BLaER1 (cell line): Measurements from ENCODE around the gene PMS1.

Source experiments
- H3K27ac ChIP-seq: shearing (Covaris generic); formaldehyde crosslinking; 2 replicates; pipeline ENCODE4 v1.8.1; 2022
- H3K27me3 ChIP-seq: shearing (Covaris generic); formaldehyde crosslinking; 2 replicates; pipeline ENCODE4 v1.8.1; 2022
- H3K36me3 ChIP-seq: shearing (Covaris generic); formaldehyde crosslinking; 2 replicates; pipeline ENCODE4 v1.8.1; 2022
- H3K4me1 ChIP-seq: shearing (Covaris generic); formaldehyde crosslinking; 2 replicates; pipeline ENCODE4 v1.8.1; 2022
- H3K4me2 ChIP-seq: shearing (Covaris generic); formaldehyde crosslinking; 2 replicates; pipeline ENCODE4 v1.8.1; 2022
- H3K4me3 ChIP-seq: shearing (Covaris generic); formaldehyde crosslinking; 2 replicates; pipeline ENCODE4 v1.8.1; 2022
- H3K9ac ChIP-seq: shearing (Covaris generic); formaldehyde crosslinking; 2 replicates; pipeline ENCODE4 v1.8.1; 2022
- H3K9me3 ChIP-seq: shearing (Covaris generic); formaldehyde crosslinking; 2 replicates; pipeline ENCODE4 v1.8.1; 2022
- H4K20me1 ChIP-seq: shearing (Covaris generic); formaldehyde crosslinking; 2 replicates; pipeline ENCODE4 v1.8.1; 2022
- Cebpa-rat ChIP-seq: shearing (Covaris generic); IDR thresholded peaks from 2 replicates; pipeline ENCODE4 v1.8.1; 2022

PMS1 gene

GRCh38 chr2:189835855-189836558, 51.8 kb downstream of the PMS1 start:
- Histone ChIP-seq H3K4me2 (no peak overlapping the region), H3K36me3 (peaks cover 39% of the 10 kb centered on the region), H3K27ac (no peak overlapping the region), H4K20me1 (no peaks in the 10 kb centered on the region), H3K4me1 (no peaks in the 10 kb centered on the region), H3K4me3 (no peak overlapping the region), H3K27me3 (no peaks in the 10 kb centered on the region), H3K9ac (no peak overlapping the region), H3K9me3 (no peaks in the 10 kb centered on the region)
- TF ChIP-seq Cebpa-rat: no peak

- Histone ChIP-seq H3K27me3 (no peaks in the 10 kb centered on the region), H3K4me3 (no peak overlapping the region), H4K20me1 (no peaks in the 10 kb centered on the region), H3K4me1 (no peaks in the 10 kb centered on the region), H3K27ac (no peak overlapping the region), H3K36me3 (peaks cover 45% of the 10 kb centered on the region), H3K9ac (no peak overlapping the region), H3K4me2 (no peak overlapping the region), H3K9me3 (no peaks in the 10 kb centered on the region)
- no peak for TF ChIP-seq Cebpa-rat
These were observed 52.4 kb downstream of the PMS1 start for GRCh38 chr2:189836644-189837043.

GRCh38 chr2:189837326-189837725, 53.1 kb downstream of the PMS1 start:
- Histone ChIP-seq H3K36me3 (peaks cover 43% of the 10 kb centered on the region), H3K9ac (no peak overlapping the region), H3K4me1 (no peaks in the 10 kb centered on the region), H3K4me3 (no peak overlapping the region), H3K27me3 (no peaks in the 10 kb centered on the region), H3K27ac (no peak overlapping the region), H3K9me3 (no peaks in the 10 kb centered on the region), H3K4me2 (no peak overlapping the region), H4K20me1 (no peaks in the 10 kb centered on the region)
- TF ChIP-seq Cebpa-rat: no peak

- no peak overlapping the region for H3K27ac ChIP-seq
- H3K4me1 ChIP-seq: no peaks in the 10 kb centered on the region
- no peaks in the 10 kb centered on the region for H4K20me1 ChIP-seq
- H3K9me3 ChIP-seq: no peaks in the 10 kb centered on the region
- no peak overlapping the region for H3K4me2 ChIP-seq
- H3K4me3 ChIP-seq: no peak overlapping the region
- no peak overlapping the region for H3K9ac ChIP-seq
- peaks cover 54% of the 10 kb centered on the region for H3K36me3 ChIP-seq
- no peaks in the 10 kb centered on the region for H3K27me3 ChIP-seq
- no peak for TF ChIP-seq Cebpa-rat
These were observed 56.8 kb downstream of the PMS1 start for GRCh38 chr2:189841019-189841418.

- H3K36me3 ChIP-seq: peaks cover 72% of the 10 kb centered on the region
These were observed 64.0 kb downstream of the PMS1 start for GRCh38 chr2:189848276-189848675.

GRCh38 chr2:189849550-189849949, 65.3 kb downstream of the PMS1 start:
- Histone ChIP-seq H3K27ac (no peak overlapping the region), H3K4me1 (no peaks in the 10 kb centered on the region), H3K9me3 (no peaks in the 10 kb centered on the region; the same call in 1 of the 2 replicates), H3K9ac (no peak overlapping the region), H3K4me3 (no peak overlapping the region), H3K4me2 (no peak overlapping the region), H3K36me3 (peaks cover 69% of the 10 kb centered on the region), H4K20me1 (no peaks in the 10 kb centered on the region), H3K27me3 (no peaks in the 10 kb centered on the region)
- TF ChIP-seq Cebpa-rat: no peak

More at GRCh38 chr2:189848276-189848675, 64.0 kb downstream of the PMS1 start:
- no peak for TF ChIP-seq Cebpa-rat
- Histone ChIP-seq H3K9me3 (no peaks in the 10 kb centered on the region; the same call in 1 of the 2 replicates), H3K27ac (no peak overlapping the region), H3K9ac (no peak overlapping the region), H3K27me3 (no peaks in the 10 kb centered on the region), H3K4me1 (no peaks in the 10 kb centered on the region), H4K20me1 (no peaks in the 10 kb centered on the region), H3K4me2 (no peak overlapping the region), H3K4me3 (no peak overlapping the region)

- no peak for TF ChIP-seq Cebpa-rat
- H3K9me3 ChIP-seq: no peaks in the 10 kb centered on the region; the same call in 1 of the 2 replicates
- peaks cover 57% of the 10 kb centered on the region for H3K36me3 ChIP-seq
- H3K4me2 ChIP-seq: no peak overlapping the region
- no peaks in the 10 kb centered on the region for H3K4me1 ChIP-seq
- no peaks in the 10 kb centered on the region for H3K27me3 ChIP-seq
- H4K20me1 ChIP-seq: no peaks in the 10 kb centered on the region
- no peak overlapping the region for H3K4me3 ChIP-seq
- no peak overlapping the region for H3K9ac ChIP-seq
- no peak overlapping the region for H3K27ac ChIP-seq
These were observed 67.0 kb downstream of the PMS1 start for GRCh38 chr2:189851174-189851826.

- Histone ChIP-seq H3K36me3 (peaks cover 37% of the 10 kb centered on the region), H3K27ac (no peak overlapping the region), H3K9me3 (no peaks in the 10 kb centered on the region), H3K27me3 (no peaks in the 10 kb centered on the region), H3K9ac (no peak overlapping the region), H4K20me1 (no peaks in the 10 kb centered on the region), H3K4me3 (no peak overlapping the region), H3K4me2 (no peak overlapping the region), H3K4me1 (no peaks in the 10 kb centered on the region)
- TF ChIP-seq Cebpa-rat: no peak
These were observed 69.9 kb downstream of the PMS1 start for GRCh38 chr2:189854187-189854586.

- Histone ChIP-seq H3K4me2 (no peak overlapping the region), H3K4me1 (no peaks in the 10 kb centered on the region), H4K20me1 (no peaks in the 10 kb centered on the region), H3K4me3 (no peak overlapping the region), H3K27me3 (no peaks in the 10 kb centered on the region), H3K27ac (no peak overlapping the region), H3K36me3 (peaks cover 33% of the 10 kb centered on the region), H3K9ac (no peak overlapping the region), H3K9me3 (no peaks in the 10 kb centered on the region)
- no peak for TF ChIP-seq Cebpa-rat
These were observed 70.7 kb downstream of the PMS1 start for GRCh38 chr2:189854940-189855339.

- H3K36me3 ChIP-seq: peaks cover 36% of the 10 kb centered on the region
- no peak overlapping the region for H3K4me2 ChIP-seq
These were observed 74.0 kb downstream of the PMS1 start for GRCh38 chr2:189858291-189858690.

More at GRCh38 chr2:189858291-189858690, 74.0 kb downstream of the PMS1 start:
- no peak overlapping the region for H3K9ac ChIP-seq
- no peak for TF ChIP-seq Cebpa-rat
- no peaks in the 10 kb centered on the region for H3K27me3 ChIP-seq
- H3K27ac ChIP-seq: no peak overlapping the region
- peaks cover 21% of the 10 kb centered on the region for H3K9me3 ChIP-seq
- no peak overlapping the region for H3K4me3 ChIP-seq
- H3K4me1 ChIP-seq: no peaks in the 10 kb centered on the region
- H4K20me1 ChIP-seq: no peaks in the 10 kb centered on the region
